ENCODE measurements around the gene CD5L.

Gene CD5L

GRCh38 chr1:157833145-157833544, 8.5 kb downstream of the CD5L start:
- Histone ChIP-seq H3K4me3 (no peak overlapping the region), H3K27ac (no peak overlapping the region)
- TF ChIP-seq CTCF (IDR thresholded peaks at IDR 0.05): no peak
- no peak for DNase-seq (ENCODE audit: low spot score)

GRCh38 chr1:157831968-157832626, 9.5 kb downstream of the CD5L start:
- TF ChIP-seq CTCF (IDR thresholded peaks at IDR 0.05): no peak
- DNase-seq (ENCODE audit: low spot score): no peak
- H3K27ac ChIP-seq: no peak overlapping the region
- H3K4me3 ChIP-seq: no peak overlapping the region

- no peak for DNase-seq (ENCODE audit: low spot score)
- Histone ChIP-seq H3K27ac (no peak overlapping the region), H3K4me3 (no peak overlapping the region)
- TF ChIP-seq CTCF (IDR thresholded peaks at IDR 0.05): no peak
These were observed 10.7 kb downstream of the CD5L start for GRCh38 chr1:157830887-157831286.

- H3K4me3 ChIP-seq: no peak overlapping the region
- DNase-seq (ENCODE audit: low spot score): no peak
- no peak for TF ChIP-seq CTCF (IDR thresholded peaks at IDR 0.05)
- H3K27ac ChIP-seq: no peak overlapping the region
These were observed 11.9 kb downstream of the CD5L start for GRCh38 chr1:157829711-157830110.

GRCh38 chr1:157829210-157829609, 12.4 kb downstream of the CD5L start:
- no peak overlapping the region for H3K27ac ChIP-seq
- DNase-seq (ENCODE audit: low spot score): no peak
- no peak for TF ChIP-seq CTCF (IDR thresholded peaks at IDR 0.05)
- H3K4me3 ChIP-seq: no peak overlapping the region

- Histone ChIP-seq H3K4me3 (no peak overlapping the region), H3K27ac (no peak overlapping the region)
- DNase-seq (ENCODE audit: low spot score): no peak
- no peak for TF ChIP-seq CTCF (IDR thresholded peaks at IDR 0.05)
These were observed 21.3 kb downstream of the CD5L start for GRCh38 chr1:157820299-157820698.

- Histone ChIP-seq H3K27ac (no peak within 1 kb of the TSS), H3K4me3 (no peak within 1 kb of the TSS)
- no peak for DNase-seq (ENCODE audit: low spot score)
- no peak for TF ChIP-seq CTCF (IDR thresholded peaks at IDR 0.05)
These were observed 21.7 kb downstream of the CD5L start, which contains the start of gene FCRL1 for GRCh38 chr1:157819896-157820295. TSS of gene FCRL1 (minus strand) at chr1:157820120. CDS start at chr1:157820037, 83 bp downstream.

Measured in coronary artery (tissue), 2 donors.